HFF-Myc (cell line): ENCODE data around the gene WFDC1.

Experiments used
- DNase-seq: peaks from one replicate; pipeline ENCODE4 v3.0.0-alpha.2; 2011; ENCODE audit warnings: low read depth; ENCODE audit errors: extremely low read depth
- H3K4me3 ChIP-seq: replicated peaks from 2 replicates; pipeline ENCODE4 v1.5.1; 2011; ENCODE audit warnings: low read depth, mild to moderate bottlenecking, control low read depth, low read length
- TF ChIP-seq, protein P1 (sequence below): IDR thresholded peaks from 2 replicates; pipeline ENCODE4 v1.5.1; 2012; ENCODE audit warnings: mild to moderate bottlenecking, low read depth, low read length, control low read depth; ENCODE audit errors: missing control alignments

The WFDC1 gene

GRCh38 chr16:84262939-84263338, 31.7 kb upstream of the WFDC1 start:
- DNase-seq, result no peak
- no peak overlapping the region for H3K4me3 ChIP-seq
- TF ChIP-seq, protein P1, sequence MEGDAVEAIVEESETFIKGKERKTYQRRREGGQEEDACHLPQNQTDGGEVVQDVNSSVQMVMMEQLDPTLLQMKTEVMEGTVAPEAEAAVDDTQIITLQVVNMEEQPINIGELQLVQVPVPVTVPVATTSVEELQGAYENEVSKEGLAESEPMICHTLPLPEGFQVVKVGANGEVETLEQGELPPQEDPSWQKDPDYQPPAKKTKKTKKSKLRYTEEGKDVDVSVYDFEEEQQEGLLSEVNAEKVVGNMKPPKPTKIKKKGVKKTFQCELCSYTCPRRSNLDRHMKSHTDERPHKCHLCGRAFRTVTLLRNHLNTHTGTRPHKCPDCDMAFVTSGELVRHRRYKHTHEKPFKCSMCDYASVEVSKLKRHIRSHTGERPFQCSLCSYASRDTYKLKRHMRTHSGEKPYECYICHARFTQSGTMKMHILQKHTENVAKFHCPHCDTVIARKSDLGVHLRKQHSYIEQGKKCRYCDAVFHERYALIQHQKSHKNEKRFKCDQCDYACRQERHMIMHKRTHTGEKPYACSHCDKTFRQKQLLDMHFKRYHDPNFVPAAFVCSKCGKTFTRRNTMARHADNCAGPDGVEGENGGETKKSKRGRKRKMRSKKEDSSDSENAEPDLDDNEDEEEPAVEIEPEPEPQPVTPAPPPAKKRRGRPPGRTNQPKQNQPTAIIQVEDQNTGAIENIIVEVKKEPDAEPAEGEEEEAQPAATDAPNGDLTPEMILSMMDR, result no peak

- TF ChIP-seq, protein P1, result no peak
- no peak for DNase-seq
- H3K4me3 ChIP-seq, result no peak overlapping the region
These were observed 28.2 kb upstream of the WFDC1 start for GRCh38 chr16:84266451-84266850.

GRCh38 chr16:84267380-84267779, 27.3 kb upstream of the WFDC1 start:
- H3K4me3 ChIP-seq, result no peak overlapping the region
- TF ChIP-seq, protein P1, result no peak
- DNase-seq, result no peak

DNA sequence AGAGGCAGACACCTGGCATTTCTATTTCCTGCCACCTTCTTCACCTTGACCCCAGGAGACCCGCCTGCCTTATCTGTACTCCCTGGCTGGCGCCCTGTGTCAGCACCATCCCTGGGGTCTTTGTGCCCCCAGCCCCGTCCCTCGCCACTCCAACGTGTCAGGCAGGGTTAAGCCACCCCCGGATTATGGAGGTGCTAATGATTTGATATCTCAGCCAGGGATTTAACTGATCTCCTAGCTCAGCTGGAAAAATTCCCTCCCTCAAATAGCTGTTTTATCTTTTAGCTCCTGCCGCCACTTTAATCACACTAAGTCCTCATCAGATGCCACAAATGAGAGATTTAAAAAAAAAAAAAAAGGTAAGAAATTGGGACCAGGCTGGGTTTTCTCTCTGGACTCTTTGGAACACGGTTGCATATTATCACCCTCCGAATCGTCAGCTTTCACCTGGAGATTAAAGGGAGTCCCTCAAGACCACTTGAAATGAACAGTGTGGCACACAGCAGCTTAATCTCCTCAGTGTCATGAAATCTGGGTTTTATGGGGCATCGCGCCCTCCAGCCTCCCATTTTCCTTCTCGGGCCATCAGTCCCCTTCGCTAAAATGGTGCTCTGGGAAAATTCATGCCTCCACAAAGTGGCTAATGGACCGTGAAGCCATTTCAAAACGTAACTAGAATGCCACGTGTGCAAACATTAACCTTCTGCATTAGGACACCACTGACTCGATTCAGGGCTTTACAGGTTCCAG, 26.2 kb upstream of the WFDC1 start:
- no peak for DNase-seq
- H3K4me3 ChIP-seq, result no peak overlapping the region
- TF ChIP-seq, protein P1, result no peak

GRCh38 chr16:84270071-84270470, 24.6 kb upstream of the WFDC1 start:
- DNase-seq, result no peak
- TF ChIP-seq, protein P1, result no peak
- no peak overlapping the region for H3K4me3 ChIP-seq

GRCh38 chr16:84270531-84270930, 24.1 kb upstream of the WFDC1 start:
- H3K4me3 ChIP-seq, result no peak overlapping the region
- no peak for DNase-seq
- TF ChIP-seq, protein P1, result no peak

DNA sequence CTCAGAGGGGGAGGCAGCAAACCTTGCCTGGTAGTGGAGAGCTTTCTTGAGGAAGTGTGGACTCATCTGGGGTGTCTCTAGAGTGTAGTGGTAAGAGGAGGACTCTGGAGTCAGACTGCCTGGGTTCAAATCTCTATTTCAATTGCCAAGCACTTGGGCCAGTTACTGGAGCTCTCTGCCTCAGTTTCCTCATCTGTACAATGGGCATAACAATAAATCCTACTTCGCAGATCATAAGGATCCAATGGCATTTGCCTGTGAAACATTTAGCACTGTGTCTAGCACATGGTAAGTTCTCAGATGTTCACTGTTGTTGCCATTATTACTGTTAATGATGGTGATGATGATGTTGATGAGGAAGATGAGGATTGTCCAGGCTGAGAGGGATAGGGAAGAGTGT, 23.6 kb upstream of the WFDC1 start:
- DNase-seq, result no peak
- H3K4me3 ChIP-seq, result no peak overlapping the region
- TF ChIP-seq, protein P1, result no peak
